ENCODE results near the gene TUBG1.
A peak's percentile ranks its signal among the peaks of the same experiment; 100 is the strongest.
"Not testable (repeated sequence)": the region's sequence is repeated elsewhere in the genome, so short reads cannot be mapped to it uniquely, and the experiment has no call there.

Gene TUBG1

GRCh38 chr17:42623271-42623670 lies 13.8 kb downstream of the TUBG1 start:
- no peak for DNase-seq (ENCODE audit: extremely low read depth in 1 of 2, low read depth in 1 of 2)

GRCh38 chr17:42623732-42624596 lies 14.5 kb downstream of the TUBG1 start:
- DNase-seq (ENCODE audit: extremely low read depth in 1 of 2, low read depth in 1 of 2), result no peak

- DNase-seq (ENCODE audit: extremely low read depth in 1 of 2, low read depth in 1 of 2), result not testable (repeated sequence)
Measured at GRCh38 chr17:42627032-42627764, 17.7 kb downstream of the TUBG1 start.

GRCh38 chr17:42629411-42630009 lies 20.0 kb downstream of the TUBG1 start:
- no peak for DNase-seq (ENCODE audit: extremely low read depth in 1 of 2, low read depth in 1 of 2)

- no peak for DNase-seq (ENCODE audit: extremely low read depth in 1 of 2, low read depth in 1 of 2)
Measured at GRCh38 chr17:42632949-42633444, 23.5 kb downstream of the TUBG1 start.

GRCh38 chr17:42639525-42640113 lies 30.1 kb downstream of the TUBG1 start:
- DNase-seq (ENCODE audit: extremely low read depth in 1 of 2, low read depth in 1 of 2), result no peak

- DNase-seq (ENCODE audit: extremely low read depth in 1 of 2, low read depth in 1 of 2), result no peak
Measured at GRCh38 chr17:42640121-42640520, 30.6 kb downstream of the TUBG1 start.

- DNase-seq (ENCODE audit: extremely low read depth in 1 of 2, low read depth in 1 of 2), result no peak
Measured at GRCh38 chr17:42642336-42642735, 32.9 kb downstream of the TUBG1 start.

- DNase-seq (ENCODE audit: extremely low read depth in 1 of 2, low read depth in 1 of 2), result no peak
Measured at GRCh38 chr17:42647778-42648177, 38.3 kb downstream of the TUBG1 start.

- DNase-seq (ENCODE audit: extremely low read depth in 1 of 2, low read depth in 1 of 2), result no peak
Measured at GRCh38 chr17:42651392-42651791, 41.9 kb downstream of the TUBG1 start.

GRCh38 chr17:42653179-42654124 lies 44.0 kb downstream of the TUBG1 start:
- DNase-seq (ENCODE audit: extremely low read depth in 1 of 2, low read depth in 1 of 2), result no peak

GRCh38 chr17:42655528-42655927 lies 46.0 kb downstream of the TUBG1 start:
- no peak for DNase-seq (ENCODE audit: extremely low read depth in 1 of 2, low read depth in 1 of 2)

- DNase-seq (ENCODE audit: extremely low read depth in 1 of 2, low read depth in 1 of 2), result no peak
Measured at GRCh38 chr17:42657824-42658588, 48.5 kb downstream of the TUBG1 start.

GRCh38 chr17:42659079-42659931 lies 49.8 kb downstream of the TUBG1 start, which contains the start of gene TUBG2:
Gene TUBG2, plus strand, starts transcription at chr17:42659284. Its CDS starts 220 bp downstream, at chr17:42659504.
- DNase-seq (ENCODE audit: extremely low read depth in 1 of 2, low read depth in 1 of 2), result peak; percentile 68 to 71

GRCh38 chr17:42659932-42660274 lies 50.4 kb downstream of the TUBG1 start:
- not testable (repeated sequence) for DNase-seq (ENCODE audit: extremely low read depth in 1 of 2, low read depth in 1 of 2)

GRCh38 chr17:42660692-42661345 lies 51.3 kb downstream of the TUBG1 start:
- no peak for DNase-seq (ENCODE audit: extremely low read depth in 1 of 2, low read depth in 1 of 2)

Measured in stimulated activated CD8-positive, alpha-beta memory T cell treated with anti-CD3 and anti-CD28 coated beads, Interleukin-7, amount 100 ng/mL, for 48 hours (primary cell).